GM12892 (cell line): ENCODE data around the gene GOLGA7B.

Experiments
- DNase-seq: peaks from one replicate; pipeline ENCODE4 v3.0.0; 2011; ENCODE audit not compliant: insufficient read length
- FAIRE-seq: peaks from 2 replicates; lab custom pipeline; 2011; peaks lifted over from hg19 to GRCh38; lab: Jason Lieb, UNC
- POLR2A ChIP-seq: IDR thresholded peaks from 2 replicates; pipeline ENCODE4 v1.6.1; 2011; ENCODE audit warnings: low read depth, low read length, control low read depth
- POLR2AphosphoS5 ChIP-seq: IDR thresholded peaks from 2 replicates; pipeline ENCODE4 v1.6.1; 2011; ENCODE audit warnings: low read depth, low read length, control low read depth
- TAF1 ChIP-seq: IDR thresholded peaks from 2 replicates; pipeline ENCODE4 v1.6.1; 2011; ENCODE audit warnings: low read depth, mild to moderate bottlenecking, control low read depth, low read length, borderline replicate concordance

GOLGA7B gene

DNA sequence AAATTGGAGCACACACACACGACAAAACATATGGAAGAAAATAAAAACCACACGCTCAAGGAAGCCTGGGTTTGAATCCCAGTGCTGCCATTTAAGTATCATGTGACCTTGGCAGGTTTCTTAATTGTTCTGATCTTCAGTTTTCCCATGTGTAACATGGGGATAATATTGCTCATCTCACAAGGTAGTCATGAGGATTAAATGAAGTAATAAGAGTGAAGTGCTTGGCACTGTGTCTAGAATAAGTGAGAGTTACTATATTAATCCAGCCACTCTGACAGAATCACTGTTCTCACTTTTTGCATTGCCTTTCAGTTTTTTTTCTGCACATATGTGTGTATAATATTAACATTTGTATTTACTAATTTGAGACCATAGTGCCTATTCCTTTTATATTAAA, 43.3 kb downstream of the GOLGA7B start:
- no peak for DNase-seq
- TF ChIP-seq POLR2A (no peak), POLR2AphosphoS5 (no peak), TAF1 (no peak)
- FAIRE-seq, result no peak

DNA sequence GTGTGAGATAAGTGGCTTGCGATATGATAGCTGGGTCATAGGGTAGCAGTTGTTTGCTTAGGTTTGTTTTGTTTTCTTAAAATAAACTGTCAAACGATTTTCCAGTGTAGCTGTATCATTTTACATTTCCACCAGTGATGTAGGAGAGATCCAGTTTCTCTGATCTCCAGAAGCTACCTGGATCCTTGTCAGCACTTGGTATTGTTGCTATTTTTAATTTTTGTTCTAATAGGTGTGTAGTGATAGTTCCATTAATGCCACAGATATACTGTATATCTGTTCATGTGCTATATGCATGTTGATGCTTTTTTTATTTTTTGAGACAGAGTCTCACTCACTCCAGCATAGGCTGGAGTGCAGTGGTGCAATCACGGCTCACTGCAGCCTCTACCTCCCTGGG, 44.4 kb downstream of the GOLGA7B start:
- TF ChIP-seq POLR2A, result no peak
- TF ChIP-seq TAF1, result no peak
- no peak for TF ChIP-seq POLR2AphosphoS5
- FAIRE-seq (no peak), DNase-seq (no peak)

DNA sequence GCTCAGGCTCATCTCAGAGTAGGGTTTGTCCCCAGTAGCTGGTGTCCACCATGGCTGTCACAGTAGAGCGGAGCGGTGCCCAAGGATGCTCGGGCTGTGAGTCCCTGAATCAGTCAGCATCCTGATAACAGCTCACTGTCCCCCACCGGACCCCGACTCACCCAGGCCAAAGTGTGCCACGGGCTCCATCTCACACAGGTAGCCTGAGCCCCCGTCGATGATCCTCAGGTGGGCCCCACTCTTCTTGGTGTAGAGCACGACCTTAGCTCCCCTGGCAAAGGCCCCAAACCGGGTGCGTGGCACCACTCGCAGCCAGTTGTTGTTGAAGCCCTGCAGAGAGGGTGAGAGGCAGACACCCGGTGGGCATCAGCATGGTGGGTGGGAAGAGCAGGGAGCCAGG, 45.4 kb downstream of the GOLGA7B start:
- FAIRE-seq (no peak), DNase-seq (no peak)
- TF ChIP-seq POLR2A (no peak), POLR2AphosphoS5 (no peak), TAF1 (no peak)

DNA sequence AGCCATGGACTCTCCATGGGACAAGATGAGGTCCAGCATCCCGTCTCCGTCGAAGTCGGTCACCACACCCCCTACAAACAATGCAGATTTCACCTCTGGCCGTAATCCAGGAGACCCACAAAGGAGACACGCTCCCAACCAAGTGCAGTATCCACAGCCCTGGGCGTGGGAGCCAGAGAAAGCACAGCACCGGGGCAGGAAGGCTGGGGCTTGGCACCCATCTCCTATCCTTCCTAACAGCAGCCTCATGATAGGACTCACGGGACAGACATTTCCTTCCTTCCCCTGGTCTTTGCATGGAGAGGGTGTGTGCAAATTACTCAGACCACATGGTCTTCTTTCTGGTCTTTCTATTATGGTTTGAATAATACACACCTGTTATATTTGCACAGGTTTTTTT, 46.3 kb downstream of the GOLGA7B start:
- no peak for FAIRE-seq
- TF ChIP-seq TAF1 (no peak), POLR2AphosphoS5 (no peak), POLR2A (no peak)
- no peak for DNase-seq

DNA sequence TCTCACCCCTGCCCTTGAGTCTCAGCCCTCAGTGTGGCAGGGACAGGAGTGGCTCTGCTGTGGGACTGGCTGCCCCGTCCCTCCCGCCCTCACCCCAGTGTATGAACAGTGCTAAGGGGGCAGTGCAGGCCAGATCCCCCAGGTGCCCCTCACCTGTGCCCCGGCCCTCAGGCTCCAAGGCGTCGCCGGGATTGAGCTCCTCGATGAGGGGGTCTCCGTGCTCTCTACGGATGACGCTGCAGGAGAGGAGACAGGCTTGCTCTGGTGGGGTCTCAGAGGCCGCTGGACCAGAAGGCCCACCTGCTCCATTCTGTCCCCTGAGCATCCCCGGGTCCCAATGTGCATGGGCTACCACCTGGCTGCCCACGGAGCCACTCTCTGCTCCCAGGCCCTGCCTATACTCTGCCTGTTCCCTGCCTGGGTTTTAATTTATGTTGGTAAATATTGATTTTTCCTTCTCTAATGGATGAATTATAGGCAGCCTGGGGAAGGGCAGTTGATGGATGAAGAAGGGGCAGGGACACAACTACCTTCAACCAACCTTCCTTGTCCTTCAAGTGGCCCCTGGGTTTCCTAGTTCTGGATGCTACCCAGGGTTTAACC, 47.2 kb downstream of the GOLGA7B start:
- no peak for DNase-seq
- no peak for FAIRE-seq
- TF ChIP-seq TAF1 (no peak), POLR2AphosphoS5 (no peak), POLR2A (no peak)

DNA sequence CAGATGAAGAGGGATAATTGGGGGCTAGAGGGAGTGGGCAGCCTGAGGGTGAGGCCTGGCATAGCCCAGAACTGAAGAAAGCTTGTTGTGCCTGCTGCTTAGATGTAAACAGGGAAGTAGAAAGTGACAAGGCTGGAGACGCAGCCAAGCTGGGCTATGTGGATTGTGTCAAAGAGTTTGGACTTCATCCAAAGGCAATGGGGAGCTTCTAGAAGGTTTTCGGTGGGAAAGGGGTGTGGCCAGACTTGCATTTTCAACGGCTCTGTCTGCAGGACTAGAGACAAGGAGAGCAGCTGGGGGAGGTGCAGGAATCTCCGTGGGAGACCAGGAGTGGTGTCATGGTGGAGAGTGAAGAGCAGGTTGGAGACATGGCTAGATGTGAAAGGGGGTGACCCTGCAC, 48.8 kb downstream of the GOLGA7B start:
- FAIRE-seq (no peak), DNase-seq (no peak)
- TF ChIP-seq POLR2A, result no peak
- no peak for TF ChIP-seq POLR2AphosphoS5
- TF ChIP-seq TAF1, result no peak

DNA sequence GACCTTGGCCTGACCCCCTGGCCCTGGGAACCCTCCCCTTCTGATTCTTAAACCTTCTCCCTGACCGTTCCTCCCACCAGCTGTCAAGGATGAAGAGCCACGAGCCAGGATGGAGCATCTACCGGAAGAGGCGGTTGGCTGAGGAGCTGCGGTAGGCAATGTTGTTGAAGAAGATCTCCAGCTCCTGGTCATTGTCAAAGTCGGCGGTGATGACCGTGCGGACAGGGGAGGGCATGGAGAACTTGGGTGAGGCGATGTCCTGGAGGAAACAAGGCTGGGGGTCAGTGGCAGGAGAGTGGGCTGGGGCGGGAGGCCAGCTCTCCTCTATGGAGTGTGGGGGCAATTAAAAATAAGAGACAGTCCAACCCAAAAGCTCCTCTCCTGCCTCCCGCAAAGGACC, 51.7 kb downstream of the GOLGA7B start:
- DNase-seq (no peak), FAIRE-seq (no peak)
- TF ChIP-seq POLR2A, result no peak
- TF ChIP-seq TAF1, result no peak
- TF ChIP-seq POLR2AphosphoS5, result no peak

DNA sequence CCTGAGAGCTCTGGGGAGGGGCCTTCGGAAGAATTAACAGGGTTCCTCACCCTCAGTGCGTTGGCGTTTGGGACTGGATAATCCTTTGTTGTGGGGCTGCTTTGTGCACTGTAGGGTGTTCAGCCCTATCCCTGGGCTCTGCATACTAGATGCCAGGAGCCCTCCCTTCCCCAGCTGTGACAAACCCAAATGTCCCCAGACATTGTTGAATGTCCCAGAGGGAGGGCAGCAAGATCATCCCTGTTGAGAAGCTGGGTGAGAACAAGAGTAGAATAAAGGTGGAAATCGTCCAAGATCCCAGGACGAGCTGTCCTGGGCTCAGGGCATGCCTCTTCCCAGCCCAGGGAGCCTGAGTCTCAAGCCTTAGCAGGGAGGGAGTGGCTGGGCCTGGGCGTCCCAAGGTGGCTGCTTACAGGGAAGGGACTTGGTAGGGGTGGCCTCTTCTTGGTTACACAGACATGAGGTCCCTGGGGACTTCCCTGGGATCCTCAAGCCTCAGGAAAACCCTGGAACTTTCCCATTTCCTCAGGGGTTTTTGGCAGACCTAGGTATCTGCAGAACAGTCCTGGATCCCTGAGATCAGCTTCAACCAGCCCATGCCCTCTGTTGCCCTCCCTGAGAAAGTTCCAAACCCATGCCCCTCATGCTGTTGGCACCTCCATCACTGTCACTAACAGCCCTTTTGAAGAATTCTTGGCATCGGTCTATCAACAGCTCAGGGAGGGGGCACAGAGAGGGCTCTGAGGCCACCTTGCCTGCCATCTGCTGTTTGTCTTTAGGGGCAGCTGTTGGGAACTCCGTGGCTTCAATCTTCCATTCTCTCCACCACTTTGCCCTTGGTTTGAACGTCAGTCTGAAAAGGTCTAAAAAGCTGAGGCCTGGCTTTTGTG, 53.7 kb downstream of the GOLGA7B start:
- TF ChIP-seq TAF1 (no peak), POLR2A (no peak), POLR2AphosphoS5 (no peak)
- FAIRE-seq, result no peak
- DNase-seq, result no peak

DNA sequence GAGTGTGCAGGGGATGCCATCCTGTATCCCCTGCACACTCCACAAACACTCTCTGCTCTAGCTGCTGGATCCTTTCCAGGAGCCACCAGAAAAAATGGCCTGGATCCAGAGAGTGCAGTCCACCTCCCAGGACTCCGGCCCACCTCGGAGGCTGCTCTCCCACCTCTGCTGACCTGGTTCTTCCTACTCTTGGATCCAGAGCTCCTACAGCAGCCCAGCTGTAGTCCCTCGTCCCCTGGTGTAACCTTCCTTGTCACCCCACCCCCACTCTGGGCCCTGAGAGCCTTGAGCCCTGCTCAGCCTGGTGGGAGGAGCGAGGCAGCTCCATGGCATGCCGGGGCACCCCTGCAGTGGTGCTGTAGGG, 54.4 kb downstream of the GOLGA7B start:
- FAIRE-seq (no peak), DNase-seq (no peak)
- TF ChIP-seq TAF1 (no peak), POLR2AphosphoS5 (no peak), POLR2A (no peak)

DNA sequence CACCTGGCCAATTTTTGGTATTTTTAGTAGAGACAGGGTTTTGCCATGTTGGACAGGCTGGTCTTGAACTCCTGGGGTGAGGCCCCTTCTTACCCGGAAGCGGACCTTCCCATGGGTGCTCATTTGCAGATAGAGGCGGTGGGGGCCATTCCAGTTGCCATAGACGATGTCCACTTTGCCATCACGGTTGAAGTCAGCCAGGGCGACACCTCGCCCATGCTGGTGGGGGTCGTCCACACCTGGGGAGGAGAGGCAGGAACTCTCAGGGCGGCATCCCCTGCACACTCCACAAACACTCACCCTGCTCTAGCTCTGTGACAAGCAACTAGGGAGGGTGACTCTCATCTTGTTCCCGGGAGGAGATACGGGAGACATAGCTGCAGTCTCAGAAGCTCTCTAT, 54.9 kb downstream of the GOLGA7B start:
- FAIRE-seq (no peak), DNase-seq (no peak)
- no peak for TF ChIP-seq POLR2AphosphoS5
- no peak for TF ChIP-seq POLR2A
- TF ChIP-seq TAF1, result no peak

DNA sequence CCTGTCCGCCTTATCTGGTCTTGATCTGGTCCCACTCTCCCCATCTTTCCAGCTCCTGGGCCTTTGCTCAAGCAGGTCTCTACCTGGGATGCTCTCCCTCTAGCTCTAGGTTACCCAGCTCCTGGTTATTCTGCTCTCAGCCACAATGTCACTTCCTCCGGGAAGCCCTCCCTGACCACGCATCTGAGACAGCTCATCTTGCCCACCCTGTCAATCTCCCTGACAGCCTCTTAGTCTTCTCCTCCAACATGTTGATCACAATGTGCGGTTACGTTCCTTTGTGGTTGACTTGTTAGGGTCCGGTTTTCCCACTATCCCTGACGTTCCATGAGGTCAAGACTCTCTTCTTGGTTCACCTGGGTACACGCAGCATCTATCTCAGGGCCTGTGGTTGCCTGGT, 55.6 kb downstream of the GOLGA7B start:
- no peak for TF ChIP-seq TAF1
- TF ChIP-seq POLR2A, result no peak
- TF ChIP-seq POLR2AphosphoS5, result no peak
- DNase-seq (no peak), FAIRE-seq (no peak)

DNA sequence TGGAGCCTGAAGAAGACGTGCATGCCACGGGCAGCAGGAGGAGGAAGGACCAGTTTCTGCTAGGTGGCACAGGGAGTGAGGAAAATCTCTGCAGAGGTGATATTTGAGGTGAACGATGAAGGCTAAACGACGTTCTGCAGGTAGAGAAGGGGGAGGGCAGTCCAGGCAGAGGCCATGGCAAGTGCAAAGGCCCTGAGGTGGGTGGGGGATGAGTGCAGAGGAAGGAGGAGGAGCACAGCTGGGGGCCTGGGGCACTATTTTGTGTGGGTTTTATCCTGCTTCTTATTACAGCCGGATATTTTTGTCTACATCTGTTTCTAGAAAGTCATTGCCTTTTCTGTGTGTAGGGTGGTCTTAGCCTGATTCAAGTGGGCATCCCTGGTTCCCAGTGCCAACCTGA, 57.6 kb downstream of the GOLGA7B start:
- no peak for TF ChIP-seq POLR2AphosphoS5
- no peak for TF ChIP-seq POLR2A
- TF ChIP-seq TAF1, result no peak
- DNase-seq, result no peak
- FAIRE-seq, result no peak

DNA sequence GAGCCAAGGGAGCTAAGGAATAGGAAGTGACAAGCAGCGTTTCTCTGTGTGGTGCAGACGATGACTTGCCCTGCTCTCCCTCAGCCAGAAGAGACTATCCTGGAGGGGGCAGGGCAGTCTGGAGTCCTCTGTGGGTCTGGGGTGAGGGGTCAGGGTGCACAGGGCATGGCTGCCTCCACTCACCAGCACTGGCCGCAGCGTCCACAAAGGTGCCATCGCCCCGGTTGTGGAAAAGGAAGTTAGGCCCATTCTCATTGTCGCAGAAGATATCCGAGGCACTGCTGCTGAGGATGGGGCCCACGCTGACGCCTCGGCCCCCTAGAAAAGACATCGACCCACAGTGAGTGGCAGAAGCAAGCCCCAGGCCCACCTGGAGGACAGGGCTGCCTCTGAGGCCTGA, 58.2 kb downstream of the GOLGA7B start:
- no peak for FAIRE-seq
- no peak for DNase-seq
- TF ChIP-seq POLR2AphosphoS5 (no peak), TAF1 (no peak), POLR2A (no peak)

DNA sequence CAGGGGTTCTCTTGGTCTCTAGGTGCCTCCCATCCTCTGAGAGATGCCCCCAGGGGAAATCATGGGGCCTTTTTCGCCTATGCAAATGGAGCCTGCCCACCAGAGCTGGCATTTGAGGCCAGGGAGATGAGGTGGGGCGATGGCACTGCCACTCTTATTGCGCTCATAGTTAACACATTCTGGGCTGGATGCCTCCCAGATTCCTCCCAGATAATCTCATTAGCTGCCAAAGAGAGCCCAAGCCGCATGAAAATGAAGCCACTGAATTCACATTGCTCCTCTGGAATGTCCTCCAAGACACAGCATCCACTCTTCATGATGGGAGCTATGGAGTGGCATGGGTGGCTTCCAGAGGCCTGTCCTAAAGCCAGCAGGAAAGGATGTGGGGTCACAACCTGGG, 61.0 kb downstream of the GOLGA7B start:
- no peak for DNase-seq
- TF ChIP-seq POLR2AphosphoS5 (no peak), POLR2A (no peak), TAF1 (no peak)
- FAIRE-seq, result no peak
